ENCODE data around the gene LLCFC1.

DNA sequence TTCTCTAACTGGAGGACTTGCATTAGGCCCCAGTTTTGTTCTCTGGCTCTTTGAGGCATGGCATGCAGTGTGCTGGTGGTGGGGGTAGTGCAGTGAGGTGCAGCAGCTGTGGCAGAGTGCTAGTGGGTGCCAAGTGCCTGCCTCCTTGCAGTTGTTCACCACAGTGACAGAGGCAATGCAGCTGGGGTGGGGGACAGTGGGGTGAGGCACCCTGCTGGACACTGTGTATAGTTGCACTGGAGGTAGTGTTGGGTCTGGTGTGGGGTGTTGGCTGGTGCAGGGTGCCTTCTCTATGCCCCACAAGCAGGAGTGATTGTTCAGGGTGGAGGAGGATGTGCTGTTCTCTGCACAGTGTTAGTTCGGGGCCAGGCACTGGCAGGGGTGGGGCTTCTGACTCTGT lies 44.5 kb downstream of the LLCFC1 start:
- TF ChIP-seq CTCF (IDR thresholded peaks at IDR 0.05) (no peak), ZFX (IDR thresholded peaks at IDR 0.05; ENCODE audit: borderline replicate concordance) (no peak)
